Adrenal gland (tissue), 5 donors: ENCODE data around the gene SPECC1L.

Experiments used
- POLR2A ChIP-seq, 2 donors: fragments of 450-650 bp; IDR thresholded peaks; one replicate each; pipeline ENCODE4 v1.6.1; 2017; ENCODE audit warnings: antibody characterized with exemption in 2 of 2, mild to moderate bottlenecking in 2 of 2, moderate library complexity in 1 of 2
- TF ChIP-seq, protein P1 (sequence below), 6 experiments: fragments of 450-650 bp in 4 of 6; fragments of 200-600 bp in 2 of 6; sonication (generic) in 1 of 6; IDR thresholded peaks; 1 replicate in 5 of 6; 2 replicates in 1 of 6; pipeline versions ENCODE4 v1.5.1 to v1.8.0; 2016 to 2021; ENCODE audit warnings: antibody characterized with exemption in 6 of 6, mild to moderate bottlenecking in 2 of 6, moderate library complexity in 1 of 6
- donor health status: DM: no; HTN: no; CAD: no.

DNA sequence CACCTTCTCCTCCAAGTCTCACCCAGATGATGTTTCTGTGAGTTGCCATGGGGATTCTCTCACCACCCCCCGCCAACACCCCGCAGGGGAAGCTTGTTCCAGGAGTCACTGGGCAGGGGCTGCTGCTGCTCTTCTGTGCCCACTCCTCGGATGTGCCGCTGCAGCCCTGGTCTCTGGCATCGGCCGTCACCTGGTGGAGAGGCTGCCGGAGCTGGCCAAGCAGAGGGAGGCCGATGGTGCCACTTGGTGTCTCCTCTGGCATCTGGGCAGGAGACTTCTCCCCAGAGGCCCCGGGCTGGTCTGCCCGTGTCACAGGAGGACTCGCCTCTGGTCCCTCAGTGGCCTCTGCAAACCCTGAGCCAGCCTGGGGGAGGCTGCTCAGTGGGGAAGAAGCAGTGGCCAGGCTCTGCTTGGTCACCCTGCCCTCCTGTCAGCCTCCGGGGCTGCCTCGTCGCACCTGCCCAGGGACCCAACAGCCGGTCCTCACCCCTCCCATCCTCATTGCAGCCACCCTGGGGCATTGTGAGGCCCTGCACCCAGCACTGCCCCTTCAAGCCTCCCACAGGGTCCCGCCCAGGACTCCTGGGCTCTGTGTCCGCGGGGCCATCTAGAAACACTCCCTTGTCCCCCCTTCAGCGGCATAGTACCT is 156.3 kb downstream of the SPECC1L start:
- TF ChIP-seq, protein P1, sequence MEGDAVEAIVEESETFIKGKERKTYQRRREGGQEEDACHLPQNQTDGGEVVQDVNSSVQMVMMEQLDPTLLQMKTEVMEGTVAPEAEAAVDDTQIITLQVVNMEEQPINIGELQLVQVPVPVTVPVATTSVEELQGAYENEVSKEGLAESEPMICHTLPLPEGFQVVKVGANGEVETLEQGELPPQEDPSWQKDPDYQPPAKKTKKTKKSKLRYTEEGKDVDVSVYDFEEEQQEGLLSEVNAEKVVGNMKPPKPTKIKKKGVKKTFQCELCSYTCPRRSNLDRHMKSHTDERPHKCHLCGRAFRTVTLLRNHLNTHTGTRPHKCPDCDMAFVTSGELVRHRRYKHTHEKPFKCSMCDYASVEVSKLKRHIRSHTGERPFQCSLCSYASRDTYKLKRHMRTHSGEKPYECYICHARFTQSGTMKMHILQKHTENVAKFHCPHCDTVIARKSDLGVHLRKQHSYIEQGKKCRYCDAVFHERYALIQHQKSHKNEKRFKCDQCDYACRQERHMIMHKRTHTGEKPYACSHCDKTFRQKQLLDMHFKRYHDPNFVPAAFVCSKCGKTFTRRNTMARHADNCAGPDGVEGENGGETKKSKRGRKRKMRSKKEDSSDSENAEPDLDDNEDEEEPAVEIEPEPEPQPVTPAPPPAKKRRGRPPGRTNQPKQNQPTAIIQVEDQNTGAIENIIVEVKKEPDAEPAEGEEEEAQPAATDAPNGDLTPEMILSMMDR (IDR thresholded peaks at IDR 0.05): no peak
- no peak for TF ChIP-seq POLR2A (IDR thresholded peaks at IDR 0.05)
